HL-60 (cell line): Measurements from ENCODE around the gene ELOB.

Experiments
- CTCF ChIP-seq: IDR thresholded peaks from one replicate; pipeline ENCODE4 v1.5.1; 2011; ENCODE audit warnings: low read length, control low read depth, inconsistent platforms; ENCODE audit not compliant: insufficient read depth
- POLR2AphosphoS5 ChIP-seq: IDR thresholded peaks from 2 replicates; pipeline ENCODE4 v1.6.1; 2012; ENCODE audit warnings: low read depth
- REST ChIP-seq: IDR thresholded peaks from 2 replicates; pipeline ENCODE4 v1.6.1; 2012; ENCODE audit warnings: low read depth; ENCODE audit not compliant: insufficient replicate concordance
- SPI1 ChIP-seq: IDR thresholded peaks from 2 replicates; pipeline ENCODE4 v1.6.1; 2012; ENCODE audit warnings: low read depth, mild to moderate bottlenecking, borderline replicate concordance

- TF ChIP-seq CTCF (no peak), SPI1 (no peak), REST (no peak), POLR2AphosphoS5 (no peak)
These were observed 15.6 kb downstream of the ELOB start for GRCh38 chr16:2761472-2761871.
